HG03097 (cell line): ENCODE results near the gene NSMF.
A peak's percentile ranks its signal among the peaks of the same experiment; 100 is the strongest.
"Not testable (repeated sequence)": the region's sequence is repeated elsewhere in the genome, so short reads cannot be mapped to it uniquely, and the experiment has no call there.

Experiments used
- ATAC-seq: cut with Tn5 transposase; IDR thresholded peaks from one replicate; pipeline ENCODE4 v1.9.1; 2021; ENCODE audit not compliant: unreplicated experiment, low FRiP score

The NSMF gene

DNA sequence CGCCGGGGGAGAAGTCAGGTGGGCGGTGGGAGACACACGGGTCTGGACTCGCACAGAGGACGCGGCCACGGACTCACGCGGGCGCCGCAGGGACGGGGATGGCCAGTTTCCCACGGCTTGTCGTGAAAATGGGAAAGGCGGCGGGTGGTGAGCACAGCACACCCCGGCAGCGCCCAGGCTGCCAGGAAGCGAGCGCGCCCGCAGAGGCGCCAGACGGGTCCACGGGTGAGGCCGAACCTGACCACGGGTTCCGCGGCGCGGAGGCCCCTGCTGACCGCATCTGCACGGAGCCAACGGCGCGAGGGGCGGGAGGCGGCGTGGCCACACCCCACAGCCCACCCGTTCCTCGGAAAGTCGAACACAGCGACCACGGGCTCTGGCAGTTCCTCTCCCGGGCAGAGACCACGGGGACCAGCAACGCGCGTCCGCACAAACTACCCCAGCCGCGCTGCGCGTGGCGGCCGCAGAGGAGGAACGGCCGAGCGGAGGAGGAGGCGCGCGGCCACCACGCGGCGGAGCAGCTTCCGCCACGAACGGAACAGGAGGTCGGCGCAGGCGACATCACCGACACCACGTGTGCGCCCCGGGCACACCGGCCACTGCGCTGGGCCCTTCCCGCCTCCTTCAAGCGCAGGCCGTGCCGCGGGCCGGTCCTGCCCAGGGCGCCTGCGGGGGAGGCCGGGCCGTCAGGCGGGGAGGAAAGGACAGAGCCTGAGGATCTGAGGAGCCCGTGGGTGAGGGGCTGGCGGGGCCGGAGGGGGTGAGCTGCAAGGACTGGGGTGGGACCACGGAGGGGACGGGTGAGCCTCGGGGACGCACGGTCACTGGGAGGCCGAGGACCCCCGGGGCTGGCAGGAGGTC, 41.7 kb downstream of the NSMF start:
- ATAC-seq, result no peak

DNA sequence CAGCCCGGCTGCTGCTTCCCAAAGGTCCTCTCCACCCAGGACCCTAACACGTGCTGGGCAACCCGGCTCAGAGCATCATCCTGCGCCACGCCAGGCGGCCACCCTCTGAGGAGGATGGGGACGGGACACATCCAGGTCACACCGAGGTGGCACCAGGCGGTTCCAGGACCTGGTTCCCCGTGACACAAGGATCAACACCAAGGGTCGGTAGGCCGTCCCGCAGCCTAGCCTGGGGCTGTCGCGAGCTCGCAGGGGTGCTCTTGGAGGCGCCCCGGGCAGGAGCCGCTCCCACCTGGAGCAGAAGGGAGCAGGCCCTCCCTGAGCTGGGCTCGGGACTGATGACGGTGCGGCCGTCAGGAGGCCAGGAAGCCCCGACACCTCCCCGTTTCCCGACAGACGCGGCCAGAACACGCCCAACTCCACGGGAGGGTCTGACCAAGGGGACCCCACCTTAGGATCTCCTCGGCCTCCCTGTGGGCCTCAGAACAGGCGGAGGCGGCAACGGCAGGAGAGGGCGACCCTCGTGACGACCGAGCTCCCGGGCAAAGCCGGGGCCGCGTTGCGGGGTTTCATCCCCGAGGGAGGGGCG, 42.5 kb downstream of the NSMF start:
- no peak for ATAC-seq

DNA sequence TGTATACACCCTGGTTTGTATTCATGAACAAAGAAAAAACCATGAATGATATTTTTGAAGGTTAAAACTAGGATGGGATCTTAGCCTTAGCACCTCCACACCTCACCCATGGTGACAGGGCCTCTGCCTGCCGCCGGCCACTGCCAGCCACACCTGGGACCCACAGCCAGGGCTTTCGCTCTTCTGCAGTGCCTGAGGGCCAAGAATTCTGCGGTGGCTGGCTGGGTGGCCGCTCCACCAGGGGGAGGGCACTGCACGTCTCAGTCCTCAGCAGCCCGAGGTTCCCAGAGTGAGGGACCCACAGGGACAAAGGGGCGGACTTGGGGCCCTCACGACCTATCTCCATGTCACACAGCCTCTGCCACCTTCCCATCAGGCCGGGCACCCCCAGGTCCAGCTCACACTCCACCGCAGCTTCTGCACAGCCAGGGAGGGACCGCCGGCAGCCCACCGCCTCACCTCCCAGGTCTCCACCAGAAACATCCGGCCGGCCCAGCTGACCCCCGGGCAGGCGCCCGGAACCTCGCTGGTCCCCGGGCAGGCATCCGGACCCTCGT, 43.0 kb downstream of the NSMF start:
- ATAC-seq, result no peak

DNA sequence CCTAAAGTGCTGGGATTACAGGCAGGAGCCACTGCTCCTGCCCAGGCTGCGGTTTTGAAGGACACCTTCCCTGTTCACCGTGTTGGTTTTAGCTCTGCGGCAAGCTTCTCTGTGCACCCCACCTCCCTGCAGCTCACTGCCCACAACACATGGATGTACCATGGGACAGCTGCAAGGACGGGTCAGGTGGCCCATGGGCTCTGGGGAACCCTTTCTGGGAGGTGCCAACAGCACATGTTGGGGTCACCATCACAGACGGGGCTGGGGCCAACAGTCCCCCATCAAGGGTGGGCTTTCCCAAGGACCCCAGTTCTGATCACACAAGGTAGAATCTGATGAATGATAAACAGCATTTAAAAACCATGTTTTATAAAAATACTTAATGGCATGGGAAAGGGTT, 43.7 kb downstream of the NSMF start:
- no peak for ATAC-seq

DNA sequence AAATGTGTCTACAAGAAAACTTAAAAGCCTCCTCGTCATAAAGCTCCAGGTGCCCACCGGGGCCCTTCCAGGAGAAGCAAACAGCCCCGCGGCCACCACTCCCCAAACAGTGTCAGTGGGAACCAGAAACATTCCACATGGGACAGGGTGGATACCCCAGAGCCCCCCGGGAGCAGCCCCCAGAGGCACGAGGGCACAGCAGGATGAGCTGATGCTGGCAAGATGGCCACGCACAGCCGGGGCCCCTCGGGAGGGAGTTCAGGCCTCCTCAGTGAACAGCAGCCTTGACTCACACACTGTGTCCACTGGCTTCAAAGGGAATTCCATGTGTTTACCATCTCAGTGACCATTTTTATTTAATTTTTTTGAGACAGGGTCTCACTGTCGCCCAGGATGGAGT, 46.7 kb downstream of the NSMF start:
- ATAC-seq, result no peak

DNA sequence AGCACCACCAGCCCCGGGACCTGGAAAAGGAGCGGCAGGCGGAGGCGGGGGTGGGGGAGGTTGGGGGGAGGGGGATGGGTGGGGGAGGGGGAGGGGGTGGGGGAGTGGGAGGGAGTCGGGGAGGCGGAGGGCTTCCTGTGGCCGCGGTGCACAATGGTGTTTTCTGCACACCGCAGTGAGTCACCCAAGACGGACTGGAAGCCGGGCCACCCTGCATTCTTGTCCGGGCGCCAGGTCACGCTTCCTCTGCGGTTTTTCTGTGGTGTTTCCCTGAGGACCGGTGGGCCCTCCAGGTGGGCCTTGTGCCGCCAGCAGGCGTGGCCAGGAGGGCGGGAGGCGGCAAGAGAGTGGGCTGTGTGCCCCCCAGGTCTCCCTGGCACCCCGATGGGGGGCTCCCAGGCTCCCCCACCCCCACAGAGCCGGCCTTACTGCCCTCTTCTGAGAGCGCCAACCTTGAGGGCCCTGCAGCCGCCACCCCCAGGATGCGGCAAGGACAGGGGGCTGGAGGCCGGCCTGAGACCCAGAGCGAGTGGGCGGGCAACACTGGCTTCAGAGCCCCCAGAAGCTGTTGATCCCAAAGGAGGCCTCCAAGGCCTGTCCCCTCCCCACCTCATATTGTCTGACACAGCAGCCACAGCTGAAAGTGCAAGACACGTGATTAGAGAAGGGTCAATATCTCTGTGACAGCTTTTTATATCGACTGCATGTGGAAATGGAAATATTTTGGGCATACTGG, 47.3 kb downstream of the NSMF start:
- ATAC-seq, result peak; percentile 53

DNA sequence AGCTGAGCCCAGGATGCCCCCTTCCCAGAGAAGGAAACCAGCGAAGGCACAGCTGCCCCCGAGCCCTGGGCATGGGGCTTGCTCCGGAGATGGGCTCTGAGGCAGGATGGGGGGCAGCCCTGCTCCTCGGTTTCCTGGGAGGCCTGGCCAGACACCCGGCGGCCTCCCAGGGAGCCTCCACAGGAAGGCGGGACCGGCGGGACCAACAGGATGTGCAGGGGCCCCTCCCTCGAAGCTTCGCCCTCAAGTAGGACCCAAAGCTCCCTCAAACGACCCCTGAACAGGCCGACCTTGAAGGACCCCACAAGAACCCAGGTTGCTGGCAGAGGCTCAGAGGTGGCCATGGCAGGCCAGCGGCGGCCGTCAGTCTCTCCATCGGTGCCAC, 47.9 kb downstream of the NSMF start:
- ATAC-seq, result no peak

DNA sequence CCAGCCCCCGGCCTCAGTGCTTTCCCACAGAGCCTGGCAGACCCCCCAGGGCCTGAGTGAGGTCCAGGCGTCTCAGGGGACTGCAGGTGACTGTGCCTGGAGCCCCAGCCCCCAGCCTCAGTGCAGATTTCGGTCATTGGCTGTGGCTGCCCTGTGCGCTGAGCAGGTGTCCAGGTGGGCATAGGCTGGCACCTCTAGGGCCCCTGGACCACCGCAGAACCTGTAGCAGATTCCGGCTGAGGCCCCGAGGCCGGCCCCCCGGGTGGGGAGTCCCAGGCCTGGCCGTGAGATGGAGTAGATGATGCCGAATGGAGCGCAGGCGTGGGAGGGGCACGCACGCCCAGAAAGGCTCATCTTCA, 48.3 kb downstream of the NSMF start:
- ATAC-seq, result no peak

DNA sequence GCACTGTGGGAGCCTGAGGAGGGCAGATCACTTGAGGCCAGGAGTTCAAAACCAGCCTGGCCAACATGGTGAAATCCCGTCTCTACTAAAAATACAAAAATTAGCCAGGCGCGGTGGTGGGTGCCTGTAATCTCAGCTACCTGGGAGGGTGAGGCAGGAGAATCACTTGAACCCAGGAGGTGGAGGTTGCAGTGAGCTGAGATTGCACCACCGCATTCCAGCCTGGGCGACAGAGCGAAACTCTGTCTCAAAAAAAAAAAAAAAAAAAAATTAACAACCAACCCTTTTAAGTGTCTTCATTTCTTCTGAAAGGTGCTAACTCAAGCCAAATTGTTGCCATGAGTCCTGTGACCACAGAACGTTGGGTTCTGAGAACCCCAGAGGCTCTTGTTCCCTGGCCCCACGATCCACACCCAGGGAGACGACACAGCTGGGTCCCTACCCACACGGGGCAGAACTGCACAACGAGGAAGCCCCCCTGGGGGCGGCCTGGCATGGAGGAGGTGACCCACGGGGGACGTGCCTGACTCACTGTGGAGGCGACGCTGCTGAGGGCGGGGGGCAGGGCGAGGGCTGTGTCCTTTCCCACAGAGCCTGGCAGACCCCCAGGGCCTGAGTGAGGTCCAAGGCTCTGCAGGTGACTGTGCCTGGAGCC, 48.8 kb downstream of the NSMF start:
- not testable (repeated sequence) for ATAC-seq

DNA sequence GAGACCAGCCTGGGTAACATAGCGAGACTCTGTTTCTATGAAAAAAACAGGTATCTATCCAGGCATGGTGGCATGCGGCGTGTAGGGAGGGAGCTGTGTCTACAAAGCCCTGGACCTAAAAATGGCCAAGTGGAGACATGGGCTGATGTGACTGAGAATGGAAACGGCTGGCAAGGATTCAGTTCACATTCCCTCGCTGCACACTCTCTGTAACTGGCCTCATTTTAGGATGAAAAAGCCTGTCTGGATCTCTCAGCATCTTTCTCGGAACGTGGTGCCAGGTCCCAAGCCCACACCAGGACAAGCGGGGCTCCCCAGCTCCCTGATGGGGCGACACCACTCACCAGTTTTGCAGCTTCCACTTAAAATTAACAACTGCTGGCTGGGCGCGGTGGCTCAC, 49.6 kb downstream of the NSMF start:
- ATAC-seq, result no peak

DNA sequence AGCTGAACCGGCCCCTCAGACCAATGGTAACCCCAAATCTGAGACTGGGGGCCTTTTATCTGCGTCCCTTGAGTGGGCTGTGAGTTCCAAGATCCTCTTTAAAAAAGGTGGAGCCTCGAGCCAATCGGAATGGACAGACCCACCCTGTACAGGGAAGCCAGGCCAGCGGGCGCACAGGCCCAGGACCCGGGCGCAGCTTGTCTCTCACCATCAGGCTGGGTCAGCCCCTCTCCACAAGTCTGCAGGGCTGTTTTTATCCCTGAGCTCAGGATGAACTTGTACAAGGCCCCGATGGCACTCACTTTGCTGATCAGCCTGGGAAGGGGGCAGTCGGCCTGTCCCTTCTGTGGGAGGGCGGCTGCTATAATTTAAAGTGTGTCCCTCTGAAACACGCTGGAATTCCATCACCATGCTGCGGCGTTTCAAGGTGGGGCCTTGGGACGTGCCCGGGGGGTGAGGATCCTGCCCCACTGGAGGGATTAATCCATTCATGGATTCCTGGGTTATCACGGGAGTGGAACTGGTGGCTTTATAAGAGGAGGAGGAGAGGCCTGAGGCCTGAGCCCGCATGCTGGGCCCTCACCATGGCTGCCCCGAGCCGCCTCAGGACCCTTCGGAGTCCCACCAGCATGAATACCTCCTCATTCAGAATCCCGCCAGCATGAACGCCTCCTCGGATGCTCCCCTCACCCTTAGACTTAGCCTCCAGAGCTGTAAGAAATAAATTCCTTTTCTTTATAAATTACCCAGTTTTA, 50.3 kb downstream of the NSMF start:
- no peak for ATAC-seq

DNA sequence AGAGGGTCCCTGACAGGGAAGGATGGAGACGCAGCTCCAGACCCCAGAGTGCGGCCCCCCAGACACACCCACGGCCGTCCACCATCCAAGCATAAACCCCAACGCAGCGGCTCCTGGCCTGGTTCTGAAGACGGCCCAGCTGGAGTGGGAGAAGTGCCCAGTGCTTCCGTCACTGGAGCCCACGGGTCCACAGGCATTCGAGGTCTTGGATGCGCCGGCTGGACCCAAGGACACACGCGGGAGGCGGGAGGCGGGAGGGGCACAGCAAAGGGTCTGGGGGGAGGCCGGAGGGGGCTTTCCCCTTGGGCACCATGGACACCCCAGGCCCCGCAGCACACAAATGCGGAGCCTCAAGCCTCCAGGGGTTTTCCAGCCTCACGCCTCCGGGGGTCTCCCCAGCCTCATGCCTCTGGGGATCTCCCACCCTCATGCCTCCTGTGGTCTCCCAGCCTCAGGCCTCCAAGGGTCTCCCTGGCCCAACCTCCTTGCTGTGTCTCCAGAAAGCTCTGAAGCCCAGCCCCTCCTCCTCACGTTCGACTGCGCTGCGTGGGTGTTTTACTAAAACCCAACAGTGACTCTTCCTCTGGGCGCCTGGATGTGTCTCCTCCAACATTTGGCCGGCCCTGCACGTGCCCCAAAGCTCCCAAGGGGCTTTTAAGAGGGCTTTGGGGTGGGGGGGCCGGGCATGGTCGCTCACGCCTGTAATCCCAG, 51.4 kb downstream of the NSMF start:
- ATAC-seq, result no peak

DNA sequence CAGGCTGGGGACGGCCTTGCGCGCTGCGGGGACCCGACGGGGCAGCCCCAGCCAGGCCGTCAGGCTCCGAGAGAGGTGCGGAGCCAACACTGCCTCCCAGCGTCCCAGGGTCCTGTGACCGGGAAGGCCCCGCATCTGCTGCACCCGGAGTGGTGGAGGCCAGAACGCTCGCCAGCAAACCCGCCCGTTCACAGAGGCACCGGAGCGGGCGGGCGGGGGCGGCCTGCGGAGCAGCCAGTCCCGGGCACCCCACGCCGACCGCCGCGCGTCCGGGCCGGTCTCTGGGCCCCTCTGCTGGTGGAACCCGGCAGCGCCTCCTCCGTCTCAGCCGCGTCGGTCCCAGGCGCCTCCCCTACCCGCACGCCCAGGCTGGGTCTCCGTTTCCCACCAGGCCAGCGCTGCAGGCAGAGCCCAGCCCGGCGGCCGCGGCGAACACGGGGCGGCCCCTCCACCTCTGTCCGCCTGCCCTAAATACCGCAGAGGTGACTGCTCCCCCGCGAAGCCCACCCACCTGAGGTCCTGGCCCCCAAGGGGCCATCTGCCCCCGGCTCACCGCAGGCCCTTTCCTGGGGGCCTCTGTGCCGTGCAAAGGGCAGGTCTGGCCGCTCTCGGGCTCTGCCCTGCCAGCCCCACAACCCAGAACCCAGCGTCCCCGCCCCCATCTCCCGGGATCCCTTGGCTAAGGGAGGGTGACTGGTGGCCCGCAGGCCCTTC, 52.1 kb downstream of the NSMF start:
- ATAC-seq, result no peak

DNA sequence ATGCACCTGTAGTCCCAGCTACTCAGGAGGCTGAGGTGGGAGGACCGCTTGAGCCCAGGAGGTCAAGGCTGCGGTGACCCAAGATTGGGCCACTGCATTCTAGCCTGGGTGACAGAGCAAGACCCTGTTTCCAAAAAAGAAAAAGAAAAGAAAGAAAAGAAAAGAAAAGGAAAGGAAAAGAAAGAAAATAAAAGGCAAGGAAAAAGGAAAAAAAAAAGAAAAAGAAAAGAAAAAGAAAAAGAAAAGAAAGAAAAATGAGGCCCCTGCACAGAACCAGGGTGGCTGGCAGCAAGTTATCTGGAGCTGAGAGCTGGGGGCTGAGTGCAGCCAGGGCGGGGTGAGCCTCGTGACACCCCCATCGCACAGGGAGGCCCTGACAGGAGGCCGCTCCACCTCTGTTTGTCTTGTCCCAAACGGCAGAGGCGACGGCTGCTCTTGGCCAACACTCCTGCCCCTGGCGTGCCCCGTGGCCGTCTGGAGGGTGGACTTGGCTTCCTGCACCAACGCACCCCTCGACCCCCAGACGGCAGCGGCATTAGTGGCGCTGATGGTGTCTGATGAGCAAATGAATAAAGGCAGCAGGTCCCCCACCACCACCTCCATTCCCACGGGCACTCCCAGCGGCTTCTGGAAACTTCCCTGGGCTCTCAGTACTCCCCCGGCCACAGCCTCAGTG, 52.9 kb downstream of the NSMF start:
- no peak for ATAC-seq

DNA sequence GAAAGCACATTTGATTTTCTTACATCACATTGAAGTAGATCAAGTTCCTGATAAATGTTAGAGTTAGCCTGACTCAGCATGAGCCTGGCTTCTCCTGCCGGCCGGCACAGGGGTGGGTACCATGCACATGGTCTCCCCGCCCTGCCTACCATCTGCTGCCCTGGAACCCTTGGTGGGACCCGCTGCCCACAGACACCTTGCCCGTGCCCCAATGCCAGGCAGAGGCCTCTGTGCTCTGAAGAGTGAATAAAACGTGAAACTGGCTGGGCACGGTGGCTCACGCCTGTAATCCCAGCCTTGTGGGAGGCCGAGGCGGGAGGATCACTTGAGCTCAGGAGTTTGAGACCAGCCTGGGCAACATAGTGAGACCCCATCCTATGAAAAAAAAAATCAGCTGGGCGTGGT, 53.5 kb downstream of the NSMF start:
- ATAC-seq, result no peak

DNA sequence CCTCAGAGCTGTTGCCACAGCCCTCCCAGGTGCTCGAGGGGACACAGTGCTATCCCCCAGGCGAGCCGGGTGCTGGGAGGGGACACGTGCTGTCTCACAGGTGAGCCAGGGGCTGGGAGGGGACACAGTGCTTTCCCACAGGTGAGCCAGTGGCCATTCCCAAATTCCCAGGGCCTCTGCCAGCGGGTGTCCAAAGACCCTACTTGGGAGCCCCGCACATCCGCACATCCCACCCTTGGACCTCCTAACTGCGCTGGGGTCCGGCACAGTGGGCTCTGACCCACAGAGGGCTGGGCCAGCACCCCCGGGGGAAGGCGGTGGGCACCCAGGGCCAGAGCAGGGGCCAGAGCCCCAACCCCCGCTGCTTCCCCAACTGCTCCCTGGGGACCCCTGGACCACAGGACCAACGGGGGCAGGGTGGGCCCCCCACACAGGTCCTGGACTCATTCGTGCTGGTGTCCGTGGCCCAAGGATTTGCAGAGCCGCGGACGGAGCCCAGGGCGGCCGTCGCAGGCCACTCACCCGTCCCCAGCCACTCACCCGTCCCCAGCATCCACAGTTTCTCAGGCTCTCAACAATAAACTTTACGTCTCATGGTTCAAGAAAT, 54.1 kb downstream of the NSMF start:
- ATAC-seq, result no peak

DNA sequence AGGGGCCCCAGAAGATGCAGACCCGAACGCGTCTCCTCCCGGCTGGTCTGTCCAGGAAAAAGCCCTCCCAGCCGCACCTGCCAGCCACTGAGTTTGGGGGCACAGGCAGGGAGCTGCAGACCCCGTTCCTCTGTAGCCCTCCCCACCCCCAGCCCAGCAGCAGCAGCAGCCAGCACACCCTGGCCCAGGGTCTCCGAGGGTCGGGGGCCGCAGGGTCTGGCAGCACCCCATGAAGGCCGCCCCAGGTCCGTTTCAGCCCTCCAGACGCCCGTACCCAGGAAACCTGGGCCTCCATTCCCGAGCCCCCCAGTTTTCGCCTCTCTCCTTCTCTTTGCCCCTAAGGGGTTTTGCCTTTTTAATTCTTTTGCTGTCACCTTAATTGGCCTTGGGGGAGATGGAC, 55.9 kb downstream of the NSMF start:
- no peak for ATAC-seq

DNA sequence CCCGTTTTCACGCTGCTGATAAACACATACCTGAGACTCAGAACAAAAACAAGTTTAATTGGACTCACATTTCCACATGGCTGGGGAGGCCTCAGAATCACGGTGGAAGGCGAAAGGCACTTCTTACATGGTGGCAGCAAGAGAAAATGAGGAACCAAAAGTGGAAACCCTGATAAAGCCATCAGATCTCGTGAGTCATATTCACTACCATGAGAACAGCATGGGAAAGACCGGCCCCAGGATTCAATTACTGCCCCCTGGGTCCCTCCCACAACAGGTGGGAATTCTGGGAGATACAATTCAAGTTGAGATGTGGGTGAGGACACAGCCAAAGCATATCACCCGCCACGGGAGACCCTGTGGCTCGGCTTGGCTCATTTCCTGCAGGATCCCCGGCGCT, 56.4 kb downstream of the NSMF start:
- no peak for ATAC-seq
